ENCODE data around the gene GDNF.

DNA sequence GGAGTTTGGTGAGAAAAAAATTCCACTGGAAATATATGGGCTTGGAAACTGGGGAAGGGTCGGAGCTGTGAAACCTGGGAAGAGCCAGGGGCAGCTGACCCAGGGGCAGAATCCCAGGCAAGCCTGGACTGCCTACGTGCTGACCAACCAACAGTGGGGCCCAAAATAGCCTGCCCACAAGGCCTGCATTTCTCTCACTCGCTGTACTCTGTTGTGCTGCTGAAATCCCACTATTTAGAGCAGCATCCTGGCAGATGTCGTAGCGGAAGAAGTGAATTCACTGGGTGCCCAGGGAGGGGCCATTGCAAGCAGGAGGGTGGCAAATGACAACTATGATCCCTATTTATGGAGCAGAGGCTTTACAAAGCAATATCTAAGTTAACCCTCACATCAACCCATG is 9.5 kb downstream of the GDNF start:
- TF ChIP-seq, protein P1, sequence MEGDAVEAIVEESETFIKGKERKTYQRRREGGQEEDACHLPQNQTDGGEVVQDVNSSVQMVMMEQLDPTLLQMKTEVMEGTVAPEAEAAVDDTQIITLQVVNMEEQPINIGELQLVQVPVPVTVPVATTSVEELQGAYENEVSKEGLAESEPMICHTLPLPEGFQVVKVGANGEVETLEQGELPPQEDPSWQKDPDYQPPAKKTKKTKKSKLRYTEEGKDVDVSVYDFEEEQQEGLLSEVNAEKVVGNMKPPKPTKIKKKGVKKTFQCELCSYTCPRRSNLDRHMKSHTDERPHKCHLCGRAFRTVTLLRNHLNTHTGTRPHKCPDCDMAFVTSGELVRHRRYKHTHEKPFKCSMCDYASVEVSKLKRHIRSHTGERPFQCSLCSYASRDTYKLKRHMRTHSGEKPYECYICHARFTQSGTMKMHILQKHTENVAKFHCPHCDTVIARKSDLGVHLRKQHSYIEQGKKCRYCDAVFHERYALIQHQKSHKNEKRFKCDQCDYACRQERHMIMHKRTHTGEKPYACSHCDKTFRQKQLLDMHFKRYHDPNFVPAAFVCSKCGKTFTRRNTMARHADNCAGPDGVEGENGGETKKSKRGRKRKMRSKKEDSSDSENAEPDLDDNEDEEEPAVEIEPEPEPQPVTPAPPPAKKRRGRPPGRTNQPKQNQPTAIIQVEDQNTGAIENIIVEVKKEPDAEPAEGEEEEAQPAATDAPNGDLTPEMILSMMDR (IDR thresholded peaks at IDR 0.05 in 8 of 11, conservative IDR thresholded peaks at IDR 0.05 in 3 of 11) = no peak
- TF ChIP-seq POLR2AphosphoS5 (IDR thresholded peaks at IDR 0.05) = no peak

All from spleen (tissue), 7 donors.